ENCODE results near the gene ENDOD1.

DNA sequence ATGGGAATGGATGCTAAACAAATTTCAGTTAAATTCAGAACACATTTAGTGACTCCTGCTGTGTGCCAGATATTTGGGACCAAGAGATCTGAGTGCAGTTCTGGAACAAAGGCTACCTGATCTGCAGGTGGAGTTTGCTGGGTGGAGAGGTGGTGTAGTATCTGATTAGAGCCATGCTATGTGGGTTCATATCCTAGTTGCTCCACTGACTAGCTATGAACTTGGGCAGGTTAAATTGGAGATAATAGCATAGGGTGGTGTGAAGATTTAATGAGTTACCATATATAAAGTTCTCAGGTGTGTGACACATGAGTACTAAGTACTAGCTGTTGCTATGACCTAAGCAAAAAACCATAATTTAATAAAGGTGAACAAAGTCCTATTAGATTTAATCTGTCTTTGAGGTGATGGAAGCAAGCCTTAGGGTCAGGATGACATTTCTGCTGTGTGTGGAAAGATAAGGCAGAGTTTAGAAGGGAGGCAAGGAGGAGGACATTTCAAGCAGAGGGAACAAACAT, 2.1 kb downstream of the ENDOD1 start:
- TF ChIP-seq, protein P1, sequence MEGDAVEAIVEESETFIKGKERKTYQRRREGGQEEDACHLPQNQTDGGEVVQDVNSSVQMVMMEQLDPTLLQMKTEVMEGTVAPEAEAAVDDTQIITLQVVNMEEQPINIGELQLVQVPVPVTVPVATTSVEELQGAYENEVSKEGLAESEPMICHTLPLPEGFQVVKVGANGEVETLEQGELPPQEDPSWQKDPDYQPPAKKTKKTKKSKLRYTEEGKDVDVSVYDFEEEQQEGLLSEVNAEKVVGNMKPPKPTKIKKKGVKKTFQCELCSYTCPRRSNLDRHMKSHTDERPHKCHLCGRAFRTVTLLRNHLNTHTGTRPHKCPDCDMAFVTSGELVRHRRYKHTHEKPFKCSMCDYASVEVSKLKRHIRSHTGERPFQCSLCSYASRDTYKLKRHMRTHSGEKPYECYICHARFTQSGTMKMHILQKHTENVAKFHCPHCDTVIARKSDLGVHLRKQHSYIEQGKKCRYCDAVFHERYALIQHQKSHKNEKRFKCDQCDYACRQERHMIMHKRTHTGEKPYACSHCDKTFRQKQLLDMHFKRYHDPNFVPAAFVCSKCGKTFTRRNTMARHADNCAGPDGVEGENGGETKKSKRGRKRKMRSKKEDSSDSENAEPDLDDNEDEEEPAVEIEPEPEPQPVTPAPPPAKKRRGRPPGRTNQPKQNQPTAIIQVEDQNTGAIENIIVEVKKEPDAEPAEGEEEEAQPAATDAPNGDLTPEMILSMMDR (IDR thresholded peaks at IDR 0.05) = no peak
- TF ChIP-seq POLR2A (IDR thresholded peaks at IDR 0.05) = no peak
